H9 (cell line): ENCODE data around the gene TTC39B. TPM values are rescaled to one million over a fixed set of nuclear protein-coding genes. Genes with fewer than 3 reads are reported as not detected.

Experiments
- DNase-seq: peaks from one replicate; pipeline ENCODE4 v3.0.0-alpha.2; 2017
- H2AFZ ChIP-seq: one replicate; pipeline ENCODE4 v1.6.1; 2013; ENCODE audit warnings: mild to moderate bottlenecking, low read length, control low read depth, moderate library complexity
- H2AK5ac ChIP-seq: 2 replicates; pipeline ENCODE4 v1.6.1; 2013; ENCODE audit warnings: low read length, control low read depth, mixed read lengths; ENCODE audit not compliant: insufficient read length
- H2BK120ac ChIP-seq: one replicate; pipeline ENCODE4 v1.6.1; 2013; ENCODE audit warnings: low read depth, mild to moderate bottlenecking, low read length, control low read depth, inconsistent platforms; ENCODE audit not compliant: poor library complexity, severe bottlenecking
- H2BK12ac ChIP-seq: 2 replicates; pipeline ENCODE4 v1.6.1; 2013; ENCODE audit warnings: low read length, control low read depth, mixed read lengths, low read depth; ENCODE audit not compliant: insufficient read length
- H2BK15ac ChIP-seq: 2 replicates; pipeline ENCODE4 v1.6.1; 2013; ENCODE audit warnings: low read depth, low read length, control low read depth
- H2BK20ac ChIP-seq: one replicate; pipeline ENCODE4 v1.6.1; 2013; ENCODE audit warnings: low read depth, mild to moderate bottlenecking, low read length, control low read depth, inconsistent platforms; ENCODE audit not compliant: poor library complexity, severe bottlenecking
- H2BK5ac ChIP-seq: 2 replicates; pipeline ENCODE4 v1.6.1; 2013; ENCODE audit warnings: low read length, control low read depth, mixed read lengths; ENCODE audit not compliant: insufficient read length
- H3K14ac ChIP-seq: 2 replicates; pipeline ENCODE4 v1.6.1; 2013; ENCODE audit warnings: low read length, control low read depth; ENCODE audit not compliant: insufficient read depth
- H3K18ac ChIP-seq: 2 replicates; pipeline ENCODE4 v1.6.1; 2013; ENCODE audit warnings: low read depth, mild to moderate bottlenecking, mixed read lengths, low read length, control low read depth; ENCODE audit not compliant: insufficient read length
- H3K23ac ChIP-seq: 2 replicates; pipeline ENCODE4 v1.6.1; 2013; ENCODE audit warnings: low read length, control low read depth, mixed read lengths, low read depth; ENCODE audit not compliant: insufficient read length
- H3K23me2 ChIP-seq: 2 replicates; pipeline ENCODE4 v1.6.1; 2013; ENCODE audit warnings: low read depth, mild to moderate bottlenecking, mixed read lengths, low read length, control low read depth; ENCODE audit not compliant: insufficient read length, poor library complexity, severe bottlenecking
- H3K27ac ChIP-seq: 2 replicates; pipeline ENCODE4 v1.5.1; 2013; ENCODE audit warnings: low read length, control low read depth, mixed read lengths, low read depth; ENCODE audit not compliant: insufficient read length
- H3K27me3 ChIP-seq: 2 replicates; pipeline ENCODE4 v1.6.1; 2013; ENCODE audit warnings: low read length, control low read depth, inconsistent platforms; ENCODE audit not compliant: insufficient read depth
- H3K4ac ChIP-seq: 2 replicates; pipeline ENCODE4 v1.6.1; 2013; ENCODE audit warnings: low read depth, mild to moderate bottlenecking, control low read depth, inconsistent platforms, low read length, moderate library complexity
- H3K4me1 ChIP-seq: 2 replicates; pipeline ENCODE4 v1.6.1; 2013; ENCODE audit warnings: low read length, control low read depth, inconsistent platforms; ENCODE audit not compliant: insufficient read depth
- H3K4me2 ChIP-seq: 2 replicates; pipeline ENCODE4 v1.6.1; 2013; ENCODE audit warnings: low read length, control low read depth, mixed read lengths; ENCODE audit not compliant: insufficient read length, insufficient read depth
- H3K56ac ChIP-seq: 2 replicates; pipeline ENCODE4 v1.6.1; 2013; ENCODE audit warnings: low read depth, mild to moderate bottlenecking, mixed read lengths, low read length, control low read depth; ENCODE audit not compliant: insufficient read length
- H3K79me1 ChIP-seq: 2 replicates; pipeline ENCODE4 v1.6.1; 2013; ENCODE audit warnings: low read depth, mild to moderate bottlenecking, moderate library complexity, low read length, control low read depth, inconsistent platforms; ENCODE audit not compliant: insufficient read depth, poor library complexity, severe bottlenecking
- H3K79me2 ChIP-seq: 2 replicates; pipeline ENCODE4 v1.6.1; 2013; ENCODE audit warnings: low read length, control low read depth, inconsistent platforms; ENCODE audit not compliant: insufficient read depth
- H3K9ac ChIP-seq: 2 replicates; pipeline ENCODE4 v1.6.1; 2013; ENCODE audit warnings: low read length, control low read depth, mixed read lengths; ENCODE audit not compliant: insufficient read length; ENCODE audit errors: extremely low read depth
- H3K9me3 ChIP-seq: one replicate; pipeline ENCODE4 v1.6.1; 2013; ENCODE audit warnings: low read depth, low read length, inconsistent platforms; ENCODE audit not compliant: control insufficient read depth
- H3T11ph ChIP-seq: one replicate; pipeline ENCODE4 v1.6.1; 2013; ENCODE audit warnings: mild to moderate bottlenecking, low read length, control low read depth, inconsistent platforms
- H4K20me1 ChIP-seq: one replicate; pipeline ENCODE4 v1.6.1; 2013; ENCODE audit not compliant: control insufficient read depth, insufficient read length, insufficient read depth
- H4K5ac ChIP-seq: 2 replicates; pipeline ENCODE4 v1.6.1; 2013; ENCODE audit warnings: low read depth, mild to moderate bottlenecking, mixed read lengths, low read length, control low read depth; ENCODE audit not compliant: insufficient read length
- H4K8ac ChIP-seq: replicated peaks from 2 replicates; pipeline ENCODE4 v1.6.1; 2013; ENCODE audit warnings: low read length, control low read depth, mixed read lengths, low read depth; ENCODE audit not compliant: insufficient read length
- H4K91ac ChIP-seq: 2 replicates; pipeline ENCODE4 v1.6.1; 2013; ENCODE audit warnings: low read depth, mild to moderate bottlenecking, moderate library complexity, mixed read lengths, low read length, control low read depth; ENCODE audit not compliant: insufficient read length
- H3K27ac Mint-ChIP-seq, 3 experiments: 2 replicates in 2 of 3; 3 replicates in 1 of 3; pipeline ENCODE4 v1.8.0; 2020 to 2021; ENCODE audit warnings: mixed read lengths in 3 of 3, mild to moderate bottlenecking in 1 of 3, moderate library complexity in 1 of 3
- H3K27me3 Mint-ChIP-seq: 2 replicates; pipeline ENCODE4 v1.8.0; 2021; ENCODE audit warnings: low read depth, mild to moderate bottlenecking, moderate library complexity, mixed read lengths
- H3K36me3 Mint-ChIP-seq, 3 experiments: 2 replicates in 2 of 3; 3 replicates in 1 of 3; pipeline ENCODE4 v1.8.0; 2020 to 2021; ENCODE audit warnings: low read depth in 3 of 3, mixed read lengths in 3 of 3; ENCODE audit not compliant: insufficient read depth in 1 of 3
- H3K4me1 Mint-ChIP-seq, 2 experiments: 2 replicates each; pipeline ENCODE4 v1.8.0; 2020; ENCODE audit warnings: mixed read lengths in 2 of 2
- H3K4me3 Mint-ChIP-seq, 2 experiments: 2 replicates in 1 of 2; 3 replicates in 1 of 2; pipeline ENCODE4 v1.8.0; 2020 to 2021; ENCODE audit warnings: mild to moderate bottlenecking in 2 of 2, mixed read lengths in 2 of 2, moderate library complexity in 1 of 2
- H3K9me3 Mint-ChIP-seq, 2 experiments: 2 replicates in 1 of 2; 3 replicates in 1 of 2; pipeline ENCODE4 v1.8.0; 2020; ENCODE audit warnings: mild to moderate bottlenecking in 2 of 2, mixed read lengths in 2 of 2, moderate library complexity in 1 of 2
- CTCF ChIP-seq: fragments of 200-600 bp; sonication (generic); conservative IDR thresholded peaks from 3 replicates; pipeline ENCODE4 v1.8.0; 2021; ENCODE audit warnings: antibody characterized with exemption, mild to moderate bottlenecking
- WGBS: extraction: QIAGEN DNeasy Blood & Tissue Kit; methylation state at CpG from one replicate; pipeline ENCODE4 v1.1.7; 2013; ENCODE audit warnings: missing lambda C conversion rate, low lambda C conversion rate, mixed read lengths; ENCODE audit not compliant: insufficient read length; ENCODE audit errors: extremely low coverage; 5-methylcytosine and 5-hydroxymethylcytosine counted together
- total RNA-seq: library from RNA; stranded (reverse); gene quantifications from 2 replicates; pipeline ENCODE4 v1.2.1, GENCODE V29; 2021

The TTC39B gene
- total RNA-seq, 1 experiment from 2014 or later = 8.2 TPM

- Histone ChIP-seq H4K8ac (no peak overlapping the region), H2AFZ (no peak overlapping the region), H3K23ac (no peak overlapping the region), H3K14ac (no peak overlapping the region), H2BK120ac (no peak overlapping the region), H3K23me2 (peaks cover 10% of the 10 kb centered on the region), H3K9ac (no peak overlapping the region), H2BK12ac (no peak overlapping the region), H3K4me2 (no peak overlapping the region), H3T11ph (no peak overlapping the region), H3K56ac (no peak overlapping the region), H2BK5ac (no peak overlapping the region), H3K27ac (no peak overlapping the region), H4K20me1 (no peaks in the 10 kb centered on the region), H2BK15ac (no peak overlapping the region), H2BK20ac (no peak overlapping the region), H3K79me2 (no peaks in the 10 kb centered on the region), H2AK5ac (no peak overlapping the region), H3K9me3 (no peaks in the 10 kb centered on the region), H3K4me1 (no peaks in the 10 kb centered on the region), H3K79me1 (no peaks in the 10 kb centered on the region), H3K27me3 (no peaks in the 10 kb centered on the region), H3K4ac (no peak overlapping the region), H4K91ac (no peak overlapping the region), H4K5ac (no peak overlapping the region), H3K18ac (no peak overlapping the region)
- peaks cover 0 to 7% (median under 1%) of the 10 kb centered on the region in 3 experiments; a peak in 3 of 7 replicates for H3K36me3 Mint-ChIP-seq
- H3K4me3 Mint-ChIP-seq = no peak overlapping the region
- H3K27me3 Mint-ChIP-seq = peaks cover 14% of the 10 kb centered on the region
- no peak for TF ChIP-seq CTCF
- H3K4me1 Mint-ChIP-seq = peaks cover 24 to 25% of the 10 kb centered on the region in 2 experiments
- no peak overlapping the region; a peak in 1 of 7 replicates for H3K27ac Mint-ChIP-seq
- no CpG with 5 or more reads among the region's 1 CpG for WGBS
- H3K9me3 Mint-ChIP-seq = no peaks in the 10 kb centered on the region
- no peak for DNase-seq
These were observed 2.4 kb downstream of the TTC39B start for GRCh38 chr9:15304632-15305031.
